ENCODE data around the gene TKTL1. TPM values are rescaled to one million over a fixed set of nuclear protein-coding genes. Genes with fewer than 3 reads are reported as not detected.
"Not testable (repeated sequence)": the region's sequence is repeated elsewhere in the genome, so short reads cannot be mapped to it uniquely, and the experiment has no call there.

Gene TKTL1
- total RNA-seq (2014; rRNA removed; shearing (Covaris generic)) (0.06 TPM in 1 of 2 replicates, not detected in the other), total RNA-seq (2022) (0.78 TPM in 1 of 2 replicates, not detected in the other), Bru-seq, nascent RNA (not detected), BruChase-seq, experiment 1, labeled RNA remaining after a 6-hour chase (not detected), BruChase-seq, experiment 2, labeled RNA remaining after a 2-hour chase (percentile 4 among the genes with signal in this experiment)
- long read RNA-seq, result 0 reads

- TF ChIP-seq EZH2phosphoT487 (IDR thresholded peaks at IDR 0.05; ENCODE audit: borderline replicate concordance, low read depth, low read length), result no peak
- no peak for TF ChIP-seq CTCF (conservative IDR thresholded peaks at IDR 0.05; ENCODE audit: low read length)
- no peak within 1 kb of the TSS for H3K4me3 ChIP-seq (ENCODE audit: low read depth, low read length, poor library complexity, severe bottlenecking)
- ChIA-PET CTCF (ENCODE audit: unreplicated experiment) (no interaction called here), POLR2A (no interaction called here)
- H3K4me2 ChIP-seq (ENCODE audit: low read length), result no peak within 1 kb of the TSS
- intact Hi-C loops (cut with micrococcal nuclease; ENCODE audit: unreplicated experiment), result no loop called here
- no peaks in the 10 kb centered on the region for H3K9me2 ChIP-seq (ENCODE audit: insufficient read depth, low read length)
- H4K20me1 ChIP-seq (ENCODE audit: insufficient read depth, low read length), result no peaks in the 10 kb centered on the region
- H3K36me3 ChIP-seq (ENCODE audit: insufficient read depth, low read length), result no peaks in the 10 kb centered on the region
- no peaks in the 10 kb centered on the region for H3K9me3 ChIP-seq (ENCODE audit: low read length)
- BruUV-seq (replicated peaks), result no TSS peak
- H2AFZ ChIP-seq (ENCODE audit: low read length), result no peak within 1 kb of the TSS
- peaks cover 10% of the 10 kb centered on the region for H3K4me1 ChIP-seq (ENCODE audit: insufficient read depth, low read length, poor library complexity, severe bottlenecking)
- H3K79me2 ChIP-seq (ENCODE audit: insufficient read depth, low read depth, low read length), result no peaks in the 10 kb centered on the region
- no peak within 1 kb of the TSS for H3K27ac ChIP-seq (ENCODE audit: low read depth, low read length, poor library complexity, severe bottlenecking)
- no peak for DNase-seq (ENCODE audit: low spot score)
These were observed at the start of gene TKTL1 for GRCh38 chrX:154295664-154296310. TSS of gene TKTL1 (plus strand) at chrX:154295795. CDS start at chrX:154295860, 65 bp downstream.

GRCh38 chrX:154247377-154248045 is 48.1 kb upstream of the TKTL1 start:
- H3K9me2 ChIP-seq (ENCODE audit: insufficient read depth, low read length); BruUV-seq (replicated peaks); DNase-seq (ENCODE audit: low spot score); H3K9me3 ChIP-seq (ENCODE audit: low read length); H3K4me3 ChIP-seq (ENCODE audit: low read depth, low read length, poor library complexity, severe bottlenecking); H3K36me3 ChIP-seq (ENCODE audit: insufficient read depth, low read length); H3K27ac ChIP-seq (ENCODE audit: low read depth, low read length, poor library complexity, severe bottlenecking); POLR2A ChIA-PET; H3K4me2 ChIP-seq (ENCODE audit: low read length); H4K20me1 ChIP-seq (ENCODE audit: insufficient read depth, low read length); intact Hi-C loops (cut with micrococcal nuclease; ENCODE audit: unreplicated experiment); H2AFZ ChIP-seq (ENCODE audit: low read length); CTCF ChIA-PET (ENCODE audit: unreplicated experiment); H3K79me2 ChIP-seq (ENCODE audit: insufficient read depth, low read depth, low read length); H3K4me1 ChIP-seq (ENCODE audit: insufficient read depth, low read length, poor library complexity, severe bottlenecking): not testable (repeated sequence)

- intact Hi-C loops (cut with micrococcal nuclease; ENCODE audit: unreplicated experiment); H3K9me2 ChIP-seq (ENCODE audit: insufficient read depth, low read length); POLR2A ChIA-PET; H3K79me2 ChIP-seq (ENCODE audit: insufficient read depth, low read depth, low read length); H3K4me2 ChIP-seq (ENCODE audit: low read length); BruUV-seq (replicated peaks); H3K4me3 ChIP-seq (ENCODE audit: low read depth, low read length, poor library complexity, severe bottlenecking); H3K27ac ChIP-seq (ENCODE audit: low read depth, low read length, poor library complexity, severe bottlenecking); H3K4me1 ChIP-seq (ENCODE audit: insufficient read depth, low read length, poor library complexity, severe bottlenecking); H3K9me3 ChIP-seq (ENCODE audit: low read length); CTCF ChIA-PET (ENCODE audit: unreplicated experiment); H3K36me3 ChIP-seq (ENCODE audit: insufficient read depth, low read length); DNase-seq (ENCODE audit: low spot score); H2AFZ ChIP-seq (ENCODE audit: low read length); H4K20me1 ChIP-seq (ENCODE audit: insufficient read depth, low read length): not testable (repeated sequence)
These were observed 47.5 kb upstream of the TKTL1 start for GRCh38 chrX:154248076-154248475.

- POLR2A ChIA-PET; H3K4me3 ChIP-seq (ENCODE audit: low read depth, low read length, poor library complexity, severe bottlenecking); H3K36me3 ChIP-seq (ENCODE audit: insufficient read depth, low read length); intact Hi-C loops (cut with micrococcal nuclease; ENCODE audit: unreplicated experiment); H4K20me1 ChIP-seq (ENCODE audit: insufficient read depth, low read length); H3K27ac ChIP-seq (ENCODE audit: low read depth, low read length, poor library complexity, severe bottlenecking); BruUV-seq (replicated peaks); H3K9me2 ChIP-seq (ENCODE audit: insufficient read depth, low read length); CTCF ChIA-PET (ENCODE audit: unreplicated experiment); H3K4me1 ChIP-seq (ENCODE audit: insufficient read depth, low read length, poor library complexity, severe bottlenecking); H3K9me3 ChIP-seq (ENCODE audit: low read length); H2AFZ ChIP-seq (ENCODE audit: low read length); DNase-seq (ENCODE audit: low spot score); H3K79me2 ChIP-seq (ENCODE audit: insufficient read depth, low read depth, low read length); H3K4me2 ChIP-seq (ENCODE audit: low read length): not testable (repeated sequence)
These were observed 38.3 kb upstream of the TKTL1 start, which contains the start of gene OPN1MW3 for GRCh38 chrX:154257282-154257681. TSS of gene OPN1MW3 (plus strand) at chrX:154257582. CDS start at chrX:154257620, 38 bp downstream.

- H4K20me1 ChIP-seq (ENCODE audit: insufficient read depth, low read length); intact Hi-C loops (cut with micrococcal nuclease; ENCODE audit: unreplicated experiment); BruUV-seq (replicated peaks); H3K9me3 ChIP-seq (ENCODE audit: low read length); DNase-seq (ENCODE audit: low spot score); H3K79me2 ChIP-seq (ENCODE audit: insufficient read depth, low read depth, low read length); CTCF ChIA-PET (ENCODE audit: unreplicated experiment); H3K4me3 ChIP-seq (ENCODE audit: low read depth, low read length, poor library complexity, severe bottlenecking); H3K9me2 ChIP-seq (ENCODE audit: insufficient read depth, low read length); H3K36me3 ChIP-seq (ENCODE audit: insufficient read depth, low read length); POLR2A ChIA-PET; H3K4me2 ChIP-seq (ENCODE audit: low read length); H2AFZ ChIP-seq (ENCODE audit: low read length); H3K27ac ChIP-seq (ENCODE audit: low read depth, low read length, poor library complexity, severe bottlenecking); H3K4me1 ChIP-seq (ENCODE audit: insufficient read depth, low read length, poor library complexity, severe bottlenecking): not testable (repeated sequence)
These were observed 36.9 kb upstream of the TKTL1 start for GRCh38 chrX:154258711-154259110.
